GM12873 (cell line): ENCODE data around the gene OIT3.

Experiments used
- CTCF ChIP-seq: IDR thresholded peaks from 2 replicates; pipeline ENCODE4 v1.5.1; 2012; ENCODE audit warnings: low read depth, mild to moderate bottlenecking, moderate library complexity, low read length, control low read depth; ENCODE audit not compliant: insufficient read depth; ENCODE audit errors: missing control alignments

The OIT3 gene

GRCh38 chr10:72886621-72887020, 6.9 kb upstream of the OIT3 start:
- no peak for TF ChIP-seq CTCF

GRCh38 chr10:72887043-72887442, 6.5 kb upstream of the OIT3 start:
- TF ChIP-seq CTCF = no peak

- no peak for TF ChIP-seq CTCF
Observed at GRCh38 chr10:72888151-72888638, 5.3 kb upstream of the OIT3 start.

GRCh38 chr10:72889391-72889831, 4.1 kb upstream of the OIT3 start:
- no peak for TF ChIP-seq CTCF

- TF ChIP-seq CTCF = no peak
Observed at GRCh38 chr10:72890086-72890485, 3.5 kb upstream of the OIT3 start.

- TF ChIP-seq CTCF = no peak
Observed at GRCh38 chr10:72895236-72895850, 1.8 kb downstream of the OIT3 start.

GRCh38 chr10:72898616-72899015, 5.1 kb downstream of the OIT3 start:
- TF ChIP-seq CTCF = no peak

- TF ChIP-seq CTCF = no peak
Observed at GRCh38 chr10:72899545-72899944, 6.0 kb downstream of the OIT3 start.
